Lower leg skin (tissue), 3 donors: ENCODE results near the gene SBNO1.

Source experiments
- POLR2A ChIP-seq, 2 donors: fragments of 450-650 bp; IDR thresholded peaks; one replicate each; pipeline ENCODE4 v1.6.1; 2016 to 2017; ENCODE audit warnings: antibody characterized with exemption in 2 of 2, mild to moderate bottlenecking in 1 of 2, moderate library complexity in 1 of 2
- TF ChIP-seq, protein P1 (sequence below), 3 donors: fragments of 450-650 bp; IDR thresholded peaks; one replicate each; pipeline ENCODE4 v1.5.1; 2016; ENCODE audit warnings: antibody characterized with exemption in 3 of 3, mild to moderate bottlenecking in 3 of 3, moderate library complexity in 2 of 3

DNA sequence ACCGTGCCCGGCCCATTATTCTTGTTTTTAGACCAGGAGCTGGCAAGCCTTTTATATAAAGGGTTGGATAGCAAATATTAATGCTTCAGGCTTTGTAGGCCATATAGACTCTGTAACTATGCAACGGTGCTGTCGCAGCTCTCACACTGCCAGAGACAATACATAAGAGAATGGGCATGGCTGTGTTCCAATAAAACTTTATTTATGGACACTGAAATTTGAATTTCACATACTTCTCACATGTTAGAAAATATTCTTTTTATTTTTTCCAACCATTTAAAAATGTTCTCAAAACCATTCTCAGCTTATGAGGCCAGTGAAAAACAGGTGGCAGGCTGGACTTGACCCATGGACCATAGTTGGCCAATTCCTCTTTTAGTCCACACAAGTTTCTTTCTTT is 80.0 kb downstream of the SBNO1 start:
- TF ChIP-seq, protein P1, sequence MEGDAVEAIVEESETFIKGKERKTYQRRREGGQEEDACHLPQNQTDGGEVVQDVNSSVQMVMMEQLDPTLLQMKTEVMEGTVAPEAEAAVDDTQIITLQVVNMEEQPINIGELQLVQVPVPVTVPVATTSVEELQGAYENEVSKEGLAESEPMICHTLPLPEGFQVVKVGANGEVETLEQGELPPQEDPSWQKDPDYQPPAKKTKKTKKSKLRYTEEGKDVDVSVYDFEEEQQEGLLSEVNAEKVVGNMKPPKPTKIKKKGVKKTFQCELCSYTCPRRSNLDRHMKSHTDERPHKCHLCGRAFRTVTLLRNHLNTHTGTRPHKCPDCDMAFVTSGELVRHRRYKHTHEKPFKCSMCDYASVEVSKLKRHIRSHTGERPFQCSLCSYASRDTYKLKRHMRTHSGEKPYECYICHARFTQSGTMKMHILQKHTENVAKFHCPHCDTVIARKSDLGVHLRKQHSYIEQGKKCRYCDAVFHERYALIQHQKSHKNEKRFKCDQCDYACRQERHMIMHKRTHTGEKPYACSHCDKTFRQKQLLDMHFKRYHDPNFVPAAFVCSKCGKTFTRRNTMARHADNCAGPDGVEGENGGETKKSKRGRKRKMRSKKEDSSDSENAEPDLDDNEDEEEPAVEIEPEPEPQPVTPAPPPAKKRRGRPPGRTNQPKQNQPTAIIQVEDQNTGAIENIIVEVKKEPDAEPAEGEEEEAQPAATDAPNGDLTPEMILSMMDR (IDR thresholded peaks at IDR 0.05), result no peak
- no peak for TF ChIP-seq POLR2A (IDR thresholded peaks at IDR 0.05)
